Germinal center (tissue), 1 donor: ENCODE data around the gene SLC38A8.

Experiments used
- DNase-seq: peaks from one replicate; pipeline ENCODE4 v3.0.0; 2012; ENCODE audit warnings: mixed read lengths, low spot score

Gene SLC38A8

GRCh38 chr16:84048871-84049270 lies 6.3 kb upstream of the SLC38A8 start:
- no peak for DNase-seq

GRCh38 chr16:84048270-84048669 lies 5.7 kb upstream of the SLC38A8 start:
- no peak for DNase-seq

GRCh38 chr16:84047626-84048025 lies 5.0 kb upstream of the SLC38A8 start:
- no peak for DNase-seq

- no peak for DNase-seq
Measured at GRCh38 chr16:84047206-84047605, 4.6 kb upstream of the SLC38A8 start.

GRCh38 chr16:84045818-84046470 lies 3.3 kb upstream of the SLC38A8 start:
- no peak for DNase-seq

- DNase-seq, result no peak
Measured at GRCh38 chr16:84045001-84045817, 2.6 kb upstream of the SLC38A8 start.

GRCh38 chr16:84044118-84044488 lies 1.5 kb upstream of the SLC38A8 start:
- no peak for DNase-seq

GRCh38 chr16:84043486-84044117 lies 1.0 kb upstream of the SLC38A8 start:
- no peak for DNase-seq

- no peak for DNase-seq
Measured at GRCh38 chr16:84042879-84043485, 387 bp upstream of the SLC38A8 start.

- no peak for DNase-seq
Measured at GRCh38 chr16:84041881-84042280, 714 bp downstream of the SLC38A8 start.

- DNase-seq, result no peak
Measured at GRCh38 chr16:84040823-84041820, 1.5 kb downstream of the SLC38A8 start.

GRCh38 chr16:84040226-84040822 lies 2.3 kb downstream of the SLC38A8 start:
- DNase-seq, result no peak

GRCh38 chr16:84039696-84040095 lies 2.9 kb downstream of the SLC38A8 start:
- DNase-seq, result no peak

GRCh38 chr16:84038469-84038868 lies 4.1 kb downstream of the SLC38A8 start:
- DNase-seq, result no peak

GRCh38 chr16:84036982-84037425 lies 5.6 kb downstream of the SLC38A8 start:
- no peak for DNase-seq

- DNase-seq, result no peak
Measured at GRCh38 chr16:84036131-84036530, 6.5 kb downstream of the SLC38A8 start.

GRCh38 chr16:84034516-84034915 lies 8.1 kb downstream of the SLC38A8 start:
- no peak for DNase-seq

GRCh38 chr16:84033251-84034195 lies 9.1 kb downstream of the SLC38A8 start:
- DNase-seq, result no peak

GRCh38 chr16:84032458-84033178 lies 10.0 kb downstream of the SLC38A8 start:
- DNase-seq, result no peak
